Brain pericyte (primary cell): Measurements from ENCODE around the gene FBL.
"Not testable (repeated sequence)": the region's sequence is repeated elsewhere in the genome, so short reads cannot be mapped to it uniquely, and the experiment has no call there.

Experiments used
- DNase-seq: peaks from one replicate; pipeline ENCODE4 v3.0.0-alpha.2; 2012; ENCODE audit warnings: low read depth, low spot score

FBL gene

GRCh38 chr19:39825531-39826076, 20.6 kb downstream of the FBL start:
- no peak for DNase-seq

- DNase-seq = no peak
Measured at GRCh38 chr19:39825093-39825463, 21.1 kb downstream of the FBL start.

GRCh38 chr19:39824143-39825092, 21.8 kb downstream of the FBL start:
- peak; percentile 62 for DNase-seq

GRCh38 chr19:39823686-39824085, 22.5 kb downstream of the FBL start:
- DNase-seq = no peak

GRCh38 chr19:39820696-39821095, 25.5 kb downstream of the FBL start:
- no peak for DNase-seq

GRCh38 chr19:39819786-39820185, 26.4 kb downstream of the FBL start:
- DNase-seq = no peak

GRCh38 chr19:39818626-39819097, 27.5 kb downstream of the FBL start:
- DNase-seq = no peak

GRCh38 chr19:39817888-39818561, 28.2 kb downstream of the FBL start:
- no peak for DNase-seq

GRCh38 chr19:39816287-39817048, 29.7 kb downstream of the FBL start:
- no peak for DNase-seq

GRCh38 chr19:39814595-39814994, 31.6 kb downstream of the FBL start:
- no peak for DNase-seq

- not testable (repeated sequence) for DNase-seq
Measured at GRCh38 chr19:39814111-39814510, 32.1 kb downstream of the FBL start.

GRCh38 chr19:39813264-39813993, 32.8 kb downstream of the FBL start:
- DNase-seq = no peak

- no peak for DNase-seq
Measured at GRCh38 chr19:39811064-39811463, 35.1 kb downstream of the FBL start.

GRCh38 chr19:39810424-39810823, 35.8 kb downstream of the FBL start:
- DNase-seq = no peak

GRCh38 chr19:39809368-39809767, 36.8 kb downstream of the FBL start:
- no peak for DNase-seq

GRCh38 chr19:39808688-39809087, 37.5 kb downstream of the FBL start:
- not testable (repeated sequence) for DNase-seq

GRCh38 chr19:39807846-39808364, 38.3 kb downstream of the FBL start:
- no peak for DNase-seq

- DNase-seq = no peak
Measured at GRCh38 chr19:39805104-39805503, 41.1 kb downstream of the FBL start.

GRCh38 chr19:39802958-39803357, 43.2 kb downstream of the FBL start:
- no peak for DNase-seq

GRCh38 chr19:39797083-39797482, 49.1 kb downstream of the FBL start:
- no peak for DNase-seq

GRCh38 chr19:39796000-39796498, 50.1 kb downstream of the FBL start:
- no peak for DNase-seq
